Liver (tissue), 9 donors: Measurements from ENCODE around the gene POMT1. TPM values are rescaled to one million over a fixed set of nuclear protein-coding genes. Genes with fewer than 3 reads are reported as not detected.

Source experiments
- DNase-seq: peaks from one replicate; pipeline ENCODE4 v3.0.0-alpha.2; 2017; ENCODE audit warnings: low spot score
- H3K27ac ChIP-seq, 2 donors: one replicate each; pipeline ENCODE4 v1.7.0; 2013; ENCODE audit warnings: inconsistent platforms in 2 of 2, low read length in 2 of 2, control low read depth in 1 of 2, low read depth in 1 of 2, mild to moderate bottlenecking in 1 of 2
- H3K27me3 ChIP-seq, 4 donors: one replicate each; pipeline versions ENCODE4 v1.6.1 to v1.7.0; 2013; ENCODE audit warnings: low read length in 3 of 4, inconsistent platforms in 1 of 4, mild to moderate bottlenecking in 1 of 4, moderate library complexity in 1 of 4; ENCODE audit not compliant: control insufficient read depth in 4 of 4, insufficient read depth in 4 of 4
- H3K36me3 ChIP-seq, 4 donors: one replicate each; pipeline versions ENCODE4 v1.6.1 to v1.7.0; 2013; ENCODE audit warnings: low read length in 3 of 4, mild to moderate bottlenecking in 3 of 4, low read depth in 1 of 4, moderate library complexity in 1 of 4; ENCODE audit not compliant: control insufficient read depth in 4 of 4, insufficient read depth in 3 of 4
- H3K4me1 ChIP-seq, 4 donors: one replicate each; pipeline versions ENCODE4 v1.6.1 to v1.7.0; 2013; ENCODE audit warnings: low read length in 3 of 4, mild to moderate bottlenecking in 3 of 4, moderate library complexity in 1 of 4; ENCODE audit not compliant: control insufficient read depth in 4 of 4, insufficient read depth in 4 of 4
- H3K4me3 ChIP-seq, 3 donors: one replicate each; pipeline versions ENCODE4 v1.6.1 to v1.7.0; 2013; ENCODE audit warnings: low read length in 3 of 3, control low read depth in 1 of 3, low read depth in 1 of 3, mild to moderate bottlenecking in 1 of 3
- H3K9ac ChIP-seq, 2 donors: one replicate each; pipeline ENCODE4 v1.7.0; 2013; ENCODE audit warnings: low read length in 2 of 2, mild to moderate bottlenecking in 2 of 2, moderate library complexity in 2 of 2, control low read depth in 1 of 2, low read depth in 1 of 2
- H3K9me3 ChIP-seq, 4 donors: one replicate each; pipeline versions ENCODE4 v1.6.1 to v1.7.0; 2013; ENCODE audit warnings: low read length in 3 of 4; ENCODE audit not compliant: control insufficient read depth in 4 of 4
- EGR1 ChIP-seq, 2 donors: IDR thresholded peaks; 2 replicates each; pipeline ENCODE4 v1.6.1; 2016 to 2018; ENCODE audit warnings: antibody characterized with exemption in 2 of 2, low read depth in 2 of 2
- FOXA1 ChIP-seq: IDR thresholded peaks from 2 replicates; pipeline ENCODE4 v1.6.1; 2016; ENCODE audit warnings: antibody characterized with exemption
- FOXA2 ChIP-seq: IDR thresholded peaks from 2 replicates; pipeline ENCODE4 v1.6.1; 2016; ENCODE audit warnings: antibody characterized with exemption
- GABPA ChIP-seq, 2 donors: IDR thresholded peaks in 1 of 2; conservative IDR thresholded peaks in 1 of 2; 2 replicates each; pipeline ENCODE4 v1.6.1; 2016; ENCODE audit warnings: antibody characterized with exemption in 2 of 2, mild to moderate bottlenecking in 1 of 2, moderate library complexity in 1 of 2
- HNF4A ChIP-seq, 2 donors: conservative IDR thresholded peaks; 2 replicates each; pipeline ENCODE4 v1.6.1; 2016; ENCODE audit warnings: antibody characterized with exemption in 2 of 2, mild to moderate bottlenecking in 2 of 2
- HNF4G ChIP-seq: IDR thresholded peaks from 2 replicates; pipeline ENCODE4 v1.6.1; 2016; ENCODE audit warnings: antibody characterized with exemption
- JUND ChIP-seq, 2 donors: IDR thresholded peaks; 2 replicates each; pipeline ENCODE4 v1.6.1; 2016; ENCODE audit warnings: antibody characterized with exemption in 2 of 2
- NR2F2 ChIP-seq: IDR thresholded peaks from 2 replicates; pipeline ENCODE4 v1.6.1; 2016; ENCODE audit warnings: antibody characterized with exemption
- RAD21 ChIP-seq, 2 donors: IDR thresholded peaks; 2 replicates each; pipeline ENCODE4 v1.6.1; 2016; ENCODE audit warnings: antibody characterized with exemption in 2 of 2, mild to moderate bottlenecking in 2 of 2
- RXRA ChIP-seq, 2 donors: IDR thresholded peaks; 2 replicates each; pipeline ENCODE4 v1.6.1; 2017 to 2018; ENCODE audit warnings: antibody characterized with exemption in 2 of 2, mild to moderate bottlenecking in 1 of 2
- SP1 ChIP-seq: IDR thresholded peaks from 2 replicates; pipeline ENCODE4 v1.6.1; 2018; ENCODE audit warnings: antibody characterized with exemption, mild to moderate bottlenecking
- TAF1 ChIP-seq: conservative IDR thresholded peaks from 2 replicates; pipeline ENCODE4 v1.6.1; 2016; ENCODE audit warnings: antibody characterized with exemption, mild to moderate bottlenecking
- YY1 ChIP-seq: IDR thresholded peaks from 2 replicates; pipeline ENCODE4 v1.6.1; 2016; ENCODE audit warnings: antibody characterized with exemption, mild to moderate bottlenecking
- WGBS: extraction: QIAGEN DNeasy Blood & Tissue Kit; methylation state at CpG from one replicate; pipeline ENCODE4 v1.1.7; 2013; 5-methylcytosine and 5-hydroxymethylcytosine counted together
- polyA plus RNA-seq, 2 donors: library from polyadenylated mRNA; stranded (reverse) in 1 of 2; unstranded in 1 of 2; fragments of 200-250 nt in 1 of 2; fragments of >200 nt in 1 of 2; fragmentation: Nextera tagmentation in 1 of 2; extraction: Ambion mirVana in 1 of 2; gene quantifications; one replicate each; pipeline versions ENCODE4 v1.2.1 to v1.2.3, GENCODE V29; 2013 to 2015
- total RNA-seq, 2 donors: library from RNA; depleted of rRNA; stranded (reverse); fragments of >200 nt; gene quantifications; one replicate each; pipeline ENCODE4 v1.2.3, GENCODE V29; 2014
- TF ChIP-seq, protein P1 (sequence below): IDR thresholded peaks from 2 replicates; pipeline ENCODE4 v1.6.1; 2016; ENCODE audit warnings: antibody characterized with exemption
- TF ChIP-seq, protein P2 (sequence below): IDR thresholded peaks from 2 replicates; pipeline ENCODE4 v1.6.1; 2016; ENCODE audit warnings: antibody characterized with exemption, mild to moderate bottlenecking
- TF ChIP-seq, protein P3 (sequence below): fragments of 150-350 bp; IDR thresholded peaks from 2 replicates; pipeline ENCODE4 v1.5.1; 2017; ENCODE audit warnings: improper control_type of control experiment, low read depth, low read length; ENCODE audit not compliant: missing input control
- TF ChIP-seq, protein P4 (sequence below): IDR thresholded peaks from 2 replicates; pipeline ENCODE4 v1.6.1; 2016; ENCODE audit warnings: antibody characterized with exemption
- TF ChIP-seq, protein P5 (sequence below): IDR thresholded peaks from 2 replicates; pipeline ENCODE4 v1.6.1; 2016; ENCODE audit warnings: antibody characterized with exemption
- donor health status: healthy.
- donor health status: healthy.
- donor health status: healthy.
- donor health status: healthy.
- donor health status: healthy.

The POMT1 gene
- total and polyA plus RNA-seq, 4 donors: 11.2 to 14.2 (median 11.6) TPM

DNA sequence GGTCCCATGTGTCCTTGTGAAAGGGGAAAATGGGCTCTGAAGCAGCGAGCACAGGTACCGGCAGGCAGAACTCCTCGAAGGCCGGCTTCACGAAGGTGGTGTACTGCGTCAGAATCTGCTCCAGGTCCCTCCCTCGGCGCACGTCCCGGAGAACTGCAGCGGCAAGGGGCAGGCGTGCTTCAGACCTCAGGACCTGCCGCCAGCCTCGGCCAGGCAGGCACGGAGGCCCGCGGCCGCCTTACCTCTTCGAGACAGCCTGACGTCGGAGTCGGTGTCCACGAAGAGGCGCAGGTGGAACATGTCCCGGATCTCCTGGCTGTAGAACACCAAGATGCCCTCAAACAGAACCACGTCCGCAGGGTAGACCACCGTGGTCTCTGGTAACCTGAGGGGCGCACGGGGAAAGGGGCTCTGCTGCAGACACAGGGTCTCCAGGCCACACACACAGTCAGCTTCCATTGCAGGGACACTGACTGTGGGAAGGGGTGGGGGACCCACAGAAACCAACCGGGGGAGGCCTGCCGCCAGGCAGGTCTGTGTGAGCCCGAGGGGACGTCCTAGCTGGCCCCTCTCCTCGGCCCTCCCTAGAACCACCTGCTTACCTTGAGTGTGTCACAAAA lies 26.3 kb downstream of the POMT1 start (continued):
- TF ChIP-seq, protein P1, sequence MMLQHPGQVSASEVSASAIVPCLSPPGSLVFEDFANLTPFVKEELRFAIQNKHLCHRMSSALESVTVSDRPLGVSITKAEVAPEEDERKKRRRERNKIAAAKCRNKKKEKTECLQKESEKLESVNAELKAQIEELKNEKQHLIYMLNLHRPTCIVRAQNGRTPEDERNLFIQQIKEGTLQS: no peak
- TF ChIP-seq GABPA (IDR thresholded peaks at IDR 0.05 in 1 of 2, conservative IDR thresholded peaks at IDR 0.05 in 1 of 2): no peak
- TF ChIP-seq, protein P2, sequence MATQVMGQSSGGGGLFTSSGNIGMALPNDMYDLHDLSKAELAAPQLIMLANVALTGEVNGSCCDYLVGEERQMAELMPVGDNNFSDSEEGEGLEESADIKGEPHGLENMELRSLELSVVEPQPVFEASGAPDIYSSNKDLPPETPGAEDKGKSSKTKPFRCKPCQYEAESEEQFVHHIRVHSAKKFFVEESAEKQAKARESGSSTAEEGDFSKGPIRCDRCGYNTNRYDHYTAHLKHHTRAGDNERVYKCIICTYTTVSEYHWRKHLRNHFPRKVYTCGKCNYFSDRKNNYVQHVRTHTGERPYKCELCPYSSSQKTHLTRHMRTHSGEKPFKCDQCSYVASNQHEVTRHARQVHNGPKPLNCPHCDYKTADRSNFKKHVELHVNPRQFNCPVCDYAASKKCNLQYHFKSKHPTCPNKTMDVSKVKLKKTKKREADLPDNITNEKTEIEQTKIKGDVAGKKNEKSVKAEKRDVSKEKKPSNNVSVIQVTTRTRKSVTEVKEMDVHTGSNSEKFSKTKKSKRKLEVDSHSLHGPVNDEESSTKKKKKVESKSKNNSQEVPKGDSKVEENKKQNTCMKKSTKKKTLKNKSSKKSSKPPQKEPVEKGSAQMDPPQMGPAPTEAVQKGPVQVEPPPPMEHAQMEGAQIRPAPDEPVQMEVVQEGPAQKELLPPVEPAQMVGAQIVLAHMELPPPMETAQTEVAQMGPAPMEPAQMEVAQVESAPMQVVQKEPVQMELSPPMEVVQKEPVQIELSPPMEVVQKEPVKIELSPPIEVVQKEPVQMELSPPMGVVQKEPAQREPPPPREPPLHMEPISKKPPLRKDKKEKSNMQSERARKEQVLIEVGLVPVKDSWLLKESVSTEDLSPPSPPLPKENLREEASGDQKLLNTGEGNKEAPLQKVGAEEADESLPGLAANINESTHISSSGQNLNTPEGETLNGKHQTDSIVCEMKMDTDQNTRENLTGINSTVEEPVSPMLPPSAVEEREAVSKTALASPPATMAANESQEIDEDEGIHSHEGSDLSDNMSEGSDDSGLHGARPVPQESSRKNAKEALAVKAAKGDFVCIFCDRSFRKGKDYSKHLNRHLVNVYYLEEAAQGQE: no peak

DNA sequence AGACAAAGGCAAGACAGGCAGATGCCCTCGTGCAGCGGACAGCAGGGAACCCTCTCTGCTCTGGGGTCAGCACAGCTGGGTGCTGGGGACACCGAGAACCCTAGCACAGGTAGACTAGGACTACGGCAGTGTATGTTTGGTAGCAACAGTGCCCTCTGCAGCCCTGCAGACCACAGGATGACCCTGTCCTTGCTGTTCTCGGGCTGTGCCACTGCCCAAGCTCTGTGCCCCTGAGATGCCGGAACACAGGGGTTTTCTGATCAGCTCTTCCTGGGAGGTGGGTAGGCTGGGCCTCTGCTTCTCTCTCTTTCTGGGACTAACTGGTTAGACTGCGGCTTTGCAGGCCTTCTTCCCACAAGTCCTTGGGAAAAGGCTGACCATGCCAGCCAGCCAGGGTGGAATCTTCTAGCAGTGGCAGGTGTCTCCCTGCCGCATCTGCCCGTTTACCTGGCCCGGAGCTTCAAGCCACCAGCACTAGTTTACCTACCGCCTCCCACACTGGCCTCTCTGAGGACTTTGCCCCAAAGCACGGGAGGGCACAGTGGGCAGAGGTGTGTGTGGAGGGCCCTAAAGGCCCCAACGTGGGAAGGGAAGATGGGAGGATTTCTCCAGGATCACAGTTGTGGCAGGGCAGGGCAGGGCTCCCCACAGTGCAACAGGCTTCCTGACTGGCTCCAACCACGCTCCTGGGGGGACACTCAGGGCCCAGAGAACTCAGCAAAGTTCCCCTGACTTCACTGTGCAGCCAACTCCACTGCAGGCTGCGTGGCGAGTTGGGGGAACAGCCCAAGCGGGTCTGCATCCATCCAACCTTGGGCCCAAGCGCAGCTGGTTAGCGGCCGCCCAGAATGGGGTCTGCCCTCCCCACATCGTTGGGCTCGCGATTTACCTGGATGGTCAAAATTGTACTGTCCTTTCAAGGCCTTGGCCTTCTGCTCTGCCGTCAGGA lies 27.2 kb downstream of the POMT1 start:
- H3K36me3 ChIP-seq: peaks cover 10 to 37% (median 16%) of the 10 kb centered on the region in 4 donors
- WGBS: 35% methylated on average over 24 of the region's 24 CpGs
- peak overlapping the region; percentile 1 to 90 for H3K9ac ChIP-seq
- H3K27me3 ChIP-seq: no peaks in the 10 kb centered on the region
- H3K4me1 ChIP-seq: peaks cover 6 to 29% (median 23%) of the 10 kb centered on the region in 4 donors
- peak overlapping the region; percentile 68 to 80 for H3K27ac ChIP-seq
- TF ChIP-seq FOXA1: no peak
- peak; percentile 50 for TF ChIP-seq SP1
- peak in 1 of 2 donors; percentile 44 for TF ChIP-seq RAD21 (IDR thresholded peaks at IDR 0.05)
- TF ChIP-seq, protein P2: peak; percentile 72
- peak; percentile 74 for TF ChIP-seq HNF4G
- peak; percentile 95 to 97 for TF ChIP-seq HNF4A (conservative IDR thresholded peaks at IDR 0.05)
- no peak for TF ChIP-seq JUND (IDR thresholded peaks at IDR 0.05)
- TF ChIP-seq RXRA (IDR thresholded peaks at IDR 0.05): peak; percentile 45 to 58
- TF ChIP-seq TAF1: no peak
- TF ChIP-seq NR2F2: no peak
- TF ChIP-seq FOXA2: no peak
- TF ChIP-seq, protein P1: no peak
- TF ChIP-seq, protein P3, sequence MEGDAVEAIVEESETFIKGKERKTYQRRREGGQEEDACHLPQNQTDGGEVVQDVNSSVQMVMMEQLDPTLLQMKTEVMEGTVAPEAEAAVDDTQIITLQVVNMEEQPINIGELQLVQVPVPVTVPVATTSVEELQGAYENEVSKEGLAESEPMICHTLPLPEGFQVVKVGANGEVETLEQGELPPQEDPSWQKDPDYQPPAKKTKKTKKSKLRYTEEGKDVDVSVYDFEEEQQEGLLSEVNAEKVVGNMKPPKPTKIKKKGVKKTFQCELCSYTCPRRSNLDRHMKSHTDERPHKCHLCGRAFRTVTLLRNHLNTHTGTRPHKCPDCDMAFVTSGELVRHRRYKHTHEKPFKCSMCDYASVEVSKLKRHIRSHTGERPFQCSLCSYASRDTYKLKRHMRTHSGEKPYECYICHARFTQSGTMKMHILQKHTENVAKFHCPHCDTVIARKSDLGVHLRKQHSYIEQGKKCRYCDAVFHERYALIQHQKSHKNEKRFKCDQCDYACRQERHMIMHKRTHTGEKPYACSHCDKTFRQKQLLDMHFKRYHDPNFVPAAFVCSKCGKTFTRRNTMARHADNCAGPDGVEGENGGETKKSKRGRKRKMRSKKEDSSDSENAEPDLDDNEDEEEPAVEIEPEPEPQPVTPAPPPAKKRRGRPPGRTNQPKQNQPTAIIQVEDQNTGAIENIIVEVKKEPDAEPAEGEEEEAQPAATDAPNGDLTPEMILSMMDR: no peak
- TF ChIP-seq YY1: peak; percentile 73
- TF ChIP-seq, protein P4, sequence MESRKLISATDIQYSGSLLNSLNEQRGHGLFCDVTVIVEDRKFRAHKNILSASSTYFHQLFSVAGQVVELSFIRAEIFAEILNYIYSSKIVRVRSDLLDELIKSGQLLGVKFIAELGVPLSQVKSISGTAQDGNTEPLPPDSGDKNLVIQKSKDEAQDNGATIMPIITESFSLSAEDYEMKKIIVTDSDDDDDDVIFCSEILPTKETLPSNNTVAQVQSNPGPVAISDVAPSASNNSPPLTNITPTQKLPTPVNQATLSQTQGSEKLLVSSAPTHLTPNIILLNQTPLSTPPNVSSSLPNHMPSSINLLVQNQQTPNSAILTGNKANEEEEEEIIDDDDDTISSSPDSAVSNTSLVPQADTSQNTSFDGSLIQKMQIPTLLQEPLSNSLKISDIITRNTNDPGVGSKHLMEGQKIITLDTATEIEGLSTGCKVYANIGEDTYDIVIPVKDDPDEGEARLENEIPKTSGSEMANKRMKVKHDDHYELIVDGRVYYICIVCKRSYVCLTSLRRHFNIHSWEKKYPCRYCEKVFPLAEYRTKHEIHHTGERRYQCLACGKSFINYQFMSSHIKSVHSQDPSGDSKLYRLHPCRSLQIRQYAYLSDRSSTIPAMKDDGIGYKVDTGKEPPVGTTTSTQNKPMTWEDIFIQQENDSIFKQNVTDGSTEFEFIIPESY: no peak
- TF ChIP-seq, protein P5, sequence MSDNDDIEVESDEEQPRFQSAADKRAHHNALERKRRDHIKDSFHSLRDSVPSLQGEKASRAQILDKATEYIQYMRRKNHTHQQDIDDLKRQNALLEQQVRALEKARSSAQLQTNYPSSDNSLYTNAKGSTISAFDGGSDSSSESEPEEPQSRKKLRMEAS: no peak
- no peak for TF ChIP-seq EGR1 (IDR thresholded peaks at IDR 0.05; ENCODE audit: low read depth in 2 of 2)
- peak in 1 of 2 donors; percentile 20 for TF ChIP-seq GABPA (IDR thresholded peaks at IDR 0.05 in 1 of 2, conservative IDR thresholded peaks at IDR 0.05 in 1 of 2)
- no peaks in the 10 kb centered on the region for H3K9me3 ChIP-seq
- H3K4me3 ChIP-seq: peak overlapping the region; percentile 59 to 96 (median 94)
- DNase-seq: peak; percentile 52
